Raji (cell line): ENCODE measurements around the gene PROM2.

Experiments
- POLR2A ChIP-seq: IDR thresholded peaks from 2 replicates; pipeline ENCODE4 v1.6.1; 2011; ENCODE audit warnings: low read depth, low read length, control low read depth; ENCODE audit not compliant: insufficient read depth

The PROM2 gene

DNA sequence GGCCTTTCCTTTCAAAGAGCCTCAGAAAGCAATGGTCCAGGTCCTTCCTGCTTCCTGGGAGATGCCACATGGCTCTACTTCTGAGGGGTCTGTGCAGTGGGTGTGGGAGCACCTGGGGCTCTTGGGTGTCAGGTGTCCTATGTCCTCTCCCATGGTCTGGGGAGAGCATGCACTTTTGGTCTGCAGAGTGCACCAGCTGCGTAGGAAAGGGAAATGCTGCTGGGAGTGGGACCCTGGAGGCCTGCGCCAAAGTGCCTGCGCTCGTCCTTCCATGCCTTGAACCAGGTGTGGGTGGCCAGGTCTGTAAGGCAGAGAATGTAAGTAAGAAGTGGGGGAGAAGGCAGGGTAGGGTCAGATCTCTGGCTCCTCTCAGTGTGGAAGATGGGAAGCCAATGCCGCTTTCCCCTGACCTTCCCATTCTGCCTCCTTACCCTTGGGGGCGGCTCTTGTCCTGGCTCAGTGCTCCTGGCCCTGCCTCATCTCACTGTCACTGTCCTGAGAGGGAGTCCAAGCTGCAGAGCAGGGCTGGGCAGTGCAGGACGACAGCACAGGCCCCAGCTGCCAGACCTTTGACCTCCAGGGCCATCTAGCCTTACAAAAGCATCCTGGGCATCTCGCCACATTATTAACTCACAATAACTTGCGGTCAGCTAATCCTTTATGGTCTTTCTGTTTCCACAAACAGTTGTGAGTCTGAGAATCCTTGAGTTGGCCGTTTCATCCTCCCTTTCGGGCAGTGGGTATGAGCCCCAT is 6.6 kb upstream of the PROM2 start:
- no peak for TF ChIP-seq POLR2A

DNA sequence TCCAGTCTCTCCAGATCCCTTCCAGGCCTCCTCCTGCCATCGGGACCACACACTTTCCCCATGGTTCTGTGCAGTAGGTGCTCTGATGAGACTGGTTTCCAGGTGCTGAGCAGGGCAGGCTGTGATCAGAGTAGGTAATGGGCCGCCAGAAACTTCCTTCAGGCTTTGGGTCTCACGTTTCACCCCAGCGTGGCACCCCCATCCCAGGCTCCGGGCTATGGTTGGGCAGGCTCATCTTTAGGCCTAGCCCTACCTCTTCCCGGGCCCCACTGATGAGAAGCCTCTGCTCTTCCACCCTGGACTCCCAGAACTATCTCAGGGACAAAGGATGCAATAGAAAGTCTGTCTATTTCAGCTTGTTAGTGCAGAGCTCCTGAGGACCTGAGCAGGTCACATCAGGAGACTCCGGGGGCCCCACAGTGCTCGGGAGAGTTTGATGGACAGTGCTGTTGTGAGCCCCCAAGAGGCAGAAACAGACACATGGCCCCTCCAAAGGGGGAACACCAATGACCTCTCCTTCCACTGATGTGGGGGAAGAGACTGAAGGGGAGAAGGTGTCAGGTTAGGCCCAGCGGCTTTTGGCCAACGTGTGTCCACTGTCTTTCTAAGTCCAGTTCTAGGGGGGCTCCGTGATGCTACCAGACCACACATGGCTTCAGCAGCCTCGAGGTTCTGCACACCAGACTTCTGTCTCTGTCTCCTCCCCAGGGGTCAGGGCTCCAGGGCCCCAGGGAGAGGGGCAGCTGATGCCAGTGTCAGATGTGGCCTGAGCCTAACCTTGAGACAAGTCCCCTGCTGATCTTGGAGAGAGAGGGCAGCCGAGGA is 5.8 kb upstream of the PROM2 start:
- TF ChIP-seq POLR2A: no peak

DNA sequence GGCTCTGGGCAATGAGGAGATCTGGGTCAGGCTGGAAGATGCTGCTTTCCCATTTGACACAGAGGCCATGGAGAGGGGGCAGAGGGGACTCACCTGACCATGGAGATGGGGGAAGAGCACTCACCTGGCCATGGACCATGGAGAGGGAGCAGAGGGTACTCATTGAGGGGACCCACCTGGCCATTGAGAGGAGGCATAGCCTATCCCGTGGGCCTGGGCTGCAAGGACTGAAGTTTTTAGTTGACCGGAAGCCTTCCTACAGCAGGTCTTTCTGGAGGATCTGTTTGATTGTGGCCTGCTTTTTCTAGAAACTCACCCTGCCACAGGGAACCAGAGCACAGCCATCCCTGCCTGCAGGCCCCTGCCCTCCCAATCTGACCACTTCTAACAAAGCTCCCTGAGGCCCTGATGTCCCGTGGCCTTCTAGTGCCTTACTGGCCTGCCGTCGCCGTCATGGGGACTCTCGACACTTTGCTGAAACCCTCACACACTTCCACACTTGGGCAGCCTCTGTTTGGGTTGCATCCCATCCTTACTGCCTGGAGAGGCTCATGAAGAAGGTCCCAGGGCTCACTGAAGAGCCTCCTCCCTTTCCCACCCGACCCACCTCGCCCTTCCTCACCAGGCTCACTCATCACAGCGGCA is 5.1 kb upstream of the PROM2 start:
- TF ChIP-seq POLR2A: no peak

DNA sequence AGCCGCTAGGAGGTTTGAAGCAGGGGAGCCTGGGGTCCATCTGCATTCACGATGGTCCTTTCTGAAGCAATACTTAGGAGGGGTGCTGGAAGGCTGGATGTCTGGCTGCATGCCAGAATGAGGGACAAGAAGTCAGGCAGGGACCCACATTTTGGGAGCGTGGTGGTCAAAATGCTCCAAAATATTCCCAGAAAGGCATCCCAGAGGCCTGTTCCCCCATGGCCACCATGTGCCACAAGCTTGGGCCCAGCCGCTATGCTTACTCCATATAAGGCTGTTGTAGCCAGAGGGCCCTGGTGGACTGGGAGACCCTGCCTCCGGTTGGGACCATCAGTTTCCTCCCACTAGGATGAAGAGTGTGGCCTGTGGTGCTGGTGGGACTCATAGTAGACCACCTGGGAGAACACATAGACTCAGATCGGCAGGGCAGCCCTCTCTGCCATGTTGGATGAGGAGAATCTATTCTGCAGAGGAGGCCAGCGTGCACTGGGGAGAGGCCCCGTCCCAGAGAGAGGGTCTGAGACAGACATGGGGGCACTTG is 3.6 kb upstream of the PROM2 start:
- TF ChIP-seq POLR2A: no peak

DNA sequence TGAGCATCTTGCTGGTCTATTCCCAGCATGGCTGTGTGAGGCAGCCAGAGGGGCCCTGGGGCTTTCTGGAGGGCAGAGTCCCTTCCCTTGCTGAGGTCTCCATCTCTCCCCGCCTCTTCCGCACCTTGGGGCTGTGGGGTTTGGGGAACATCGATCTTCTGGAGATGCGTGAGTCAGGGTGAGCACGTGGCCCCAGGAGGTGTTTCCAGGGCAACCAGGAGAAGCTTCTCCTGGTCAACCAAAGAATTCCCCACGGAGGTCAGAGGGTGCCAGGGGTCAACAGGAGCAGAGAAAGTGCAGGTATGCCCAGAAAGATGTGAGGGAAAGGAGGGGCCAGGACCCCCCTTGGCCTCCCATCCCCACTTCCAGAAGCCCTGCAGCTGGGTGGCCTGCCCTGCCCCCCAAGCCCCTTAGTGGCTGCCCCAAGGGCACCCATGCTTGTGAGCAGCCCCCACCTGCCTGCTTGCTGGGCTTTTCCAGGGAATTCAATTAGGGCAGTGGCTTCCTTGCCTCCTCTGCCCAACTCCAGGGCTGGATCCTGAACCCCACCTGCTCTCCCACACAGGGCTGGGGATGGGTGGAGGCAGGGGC is 2.8 kb upstream of the PROM2 start:
- no peak for TF ChIP-seq POLR2A

DNA sequence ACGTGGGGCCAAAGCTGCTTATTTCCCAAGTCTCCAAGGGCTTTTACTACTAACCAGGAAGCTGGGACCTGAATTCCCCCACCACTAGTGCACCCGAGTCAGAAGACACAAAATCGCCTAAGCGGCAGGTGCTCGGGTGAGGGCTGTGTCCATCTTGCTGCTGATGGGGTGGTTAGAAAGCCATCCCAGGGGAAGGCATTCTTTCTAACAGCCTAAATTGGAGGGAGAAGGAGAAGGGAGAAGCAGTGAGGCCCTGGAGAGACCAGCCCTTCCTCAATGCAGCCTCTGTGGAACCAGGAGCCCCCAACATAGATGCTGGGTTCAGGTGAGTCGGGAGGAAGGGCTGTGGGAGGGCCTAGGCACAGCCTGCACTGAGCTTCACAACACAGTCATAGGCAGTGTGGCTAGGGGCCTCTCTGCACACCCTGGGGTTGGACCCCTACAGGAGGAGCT is 1.9 kb upstream of the PROM2 start:
- TF ChIP-seq POLR2A: no peak

DNA sequence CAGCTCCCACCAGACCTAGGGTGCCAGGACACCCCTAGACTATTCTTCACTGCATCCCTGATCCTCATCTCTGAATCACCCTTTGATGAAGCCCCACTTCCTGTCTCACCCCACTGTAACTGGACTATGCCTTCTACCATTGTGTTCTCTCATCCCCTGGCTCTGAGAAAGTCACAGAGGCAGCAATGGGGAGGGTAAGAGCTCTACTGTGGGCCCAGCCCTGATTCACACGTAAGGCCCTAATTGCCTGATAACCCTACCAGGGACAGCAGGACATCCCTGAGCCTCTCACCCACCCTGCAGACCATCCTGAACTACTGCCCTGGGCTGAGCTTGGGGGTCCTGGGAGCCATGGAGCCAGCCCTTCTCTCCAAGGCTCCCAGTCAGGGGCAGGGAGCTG is 1.5 kb upstream of the PROM2 start:
- TF ChIP-seq POLR2A: no peak

DNA sequence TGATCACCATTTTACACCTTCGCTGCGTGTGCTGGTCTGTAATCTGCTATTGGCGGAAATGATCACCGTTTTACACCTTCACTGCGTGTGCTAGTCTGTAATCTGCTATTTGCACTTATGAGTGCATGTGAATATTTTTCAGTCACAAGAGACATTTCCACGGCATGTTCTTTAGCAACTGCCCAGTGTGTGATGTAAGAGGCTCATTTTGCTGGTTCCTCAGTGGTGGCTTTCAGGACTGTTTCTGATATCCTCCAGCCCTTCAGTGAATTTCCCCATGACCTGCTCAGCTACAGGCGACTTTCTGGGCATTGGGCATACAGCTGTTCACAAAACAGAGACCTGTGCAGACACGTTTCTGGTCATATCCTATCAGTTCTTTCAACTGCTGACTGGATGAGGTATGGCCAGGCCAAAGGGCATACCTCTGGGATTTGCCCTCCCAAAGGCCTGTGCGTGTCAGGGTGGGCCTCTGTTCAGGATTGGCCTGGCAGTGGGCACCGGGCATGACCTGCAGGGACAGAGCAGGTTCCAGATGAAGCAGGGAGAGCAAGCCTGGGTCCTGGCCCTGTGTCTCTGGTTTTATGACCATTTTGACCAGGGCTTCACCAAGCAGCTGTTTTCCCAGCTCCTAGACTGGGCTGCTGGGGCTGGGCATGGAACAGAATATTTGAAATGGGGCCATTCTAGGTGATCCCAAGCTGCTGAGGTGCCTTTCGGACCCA is 521 bp upstream of the PROM2 start:
- TF ChIP-seq POLR2A: no peak

DNA sequence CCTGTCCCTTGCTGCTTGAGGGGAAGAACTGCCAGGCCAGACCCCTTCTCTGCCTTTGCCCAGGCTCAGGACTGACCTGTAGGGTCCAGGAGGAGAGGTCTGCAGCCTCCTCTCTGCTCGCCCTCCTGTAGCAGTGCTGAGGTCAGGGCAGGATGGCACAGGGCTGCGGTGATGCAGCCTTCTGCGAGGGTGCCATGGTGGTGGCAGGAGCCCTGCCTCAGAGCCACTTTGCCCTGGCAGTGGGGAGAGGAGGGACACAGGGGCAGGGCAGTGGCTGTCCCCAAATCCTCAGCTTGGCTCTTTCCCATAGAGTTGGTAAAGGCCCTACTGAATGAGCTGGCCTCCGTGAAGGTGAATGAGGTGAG is 884 bp downstream of the PROM2 start:
- no peak for TF ChIP-seq POLR2A

DNA sequence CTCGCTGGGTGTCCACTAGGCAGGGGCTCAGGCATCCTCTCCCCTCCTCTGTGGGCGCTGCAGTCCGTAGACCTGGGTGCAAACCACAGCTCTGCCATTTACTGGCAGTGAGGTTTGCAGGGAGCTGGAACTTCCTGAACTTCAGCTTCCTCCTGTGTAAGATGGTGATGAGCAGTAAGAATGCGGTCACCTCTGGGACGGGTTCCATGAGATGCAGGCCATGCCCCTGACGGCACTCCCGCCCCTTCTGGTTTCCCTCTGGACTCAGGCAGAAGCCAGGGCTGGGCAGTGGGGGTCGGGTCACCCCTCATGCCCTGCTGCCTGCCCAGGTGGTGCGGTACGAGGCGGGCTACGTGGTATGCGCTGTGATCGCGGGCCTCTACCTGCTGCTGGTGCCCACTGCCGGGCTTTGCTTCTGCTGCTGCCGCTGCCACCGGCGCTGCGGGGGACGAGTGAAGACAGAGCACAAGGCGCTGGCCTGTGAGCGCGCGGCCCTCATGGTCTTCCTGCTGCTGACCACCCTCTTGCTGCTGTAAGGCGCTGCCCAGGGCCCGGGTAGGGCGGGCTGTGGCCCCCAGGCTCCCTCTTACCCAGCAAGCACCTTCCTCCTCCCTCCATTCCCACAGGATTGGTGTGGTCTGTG is 1.5 kb downstream of the PROM2 start:
- no peak for TF ChIP-seq POLR2A

DNA sequence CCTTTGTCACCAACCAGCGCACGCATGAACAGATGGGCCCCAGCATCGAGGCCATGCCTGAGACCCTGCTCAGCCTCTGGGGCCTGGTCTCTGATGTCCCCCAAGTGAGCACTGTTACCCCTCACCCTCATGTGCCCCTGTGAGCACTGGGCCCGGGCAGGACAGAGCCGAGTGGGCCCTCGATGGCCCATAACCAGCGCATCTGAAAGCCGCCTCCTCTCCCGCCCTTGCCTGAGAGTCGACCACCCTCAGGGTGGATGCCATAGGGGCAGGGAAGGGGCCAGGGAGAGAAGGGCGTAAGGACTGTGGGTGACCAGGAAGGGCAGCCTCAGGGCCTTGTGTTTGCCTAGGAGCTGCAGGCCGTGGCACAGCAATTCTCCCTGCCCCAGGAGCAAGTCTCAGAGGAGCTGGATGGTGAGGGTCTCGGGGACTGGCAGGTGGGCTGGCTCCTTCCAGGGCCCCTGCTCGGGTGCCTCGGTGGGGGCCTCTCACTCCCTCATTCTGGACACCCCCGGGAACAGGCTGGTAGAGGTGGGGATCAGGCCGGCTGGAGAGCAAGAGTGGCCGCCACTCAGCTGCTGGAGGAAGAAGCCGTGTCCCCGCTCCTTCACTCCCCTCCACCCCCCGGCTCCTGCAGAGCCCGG is 2.1 kb downstream of the PROM2 start:
- TF ChIP-seq POLR2A: no peak

DNA sequence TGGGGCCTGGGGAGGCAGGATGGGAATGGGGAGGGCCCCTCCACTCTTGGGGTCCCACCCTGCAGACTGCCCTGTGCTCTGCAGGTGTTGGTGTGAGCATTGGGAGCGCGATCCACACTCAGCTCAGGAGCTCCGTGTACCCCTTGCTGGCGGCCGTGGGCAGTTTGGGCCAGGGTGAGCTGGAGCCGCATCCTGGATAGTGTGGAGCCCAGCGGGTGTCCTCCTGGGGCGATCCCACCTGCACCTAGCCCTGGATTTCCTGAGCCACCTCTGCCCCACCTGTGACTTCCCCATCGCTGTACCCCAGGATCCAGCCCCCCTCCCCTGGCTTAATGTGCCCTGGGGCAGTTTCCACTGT is 2.6 kb downstream of the PROM2 start:
- TF ChIP-seq POLR2A: no peak

DNA sequence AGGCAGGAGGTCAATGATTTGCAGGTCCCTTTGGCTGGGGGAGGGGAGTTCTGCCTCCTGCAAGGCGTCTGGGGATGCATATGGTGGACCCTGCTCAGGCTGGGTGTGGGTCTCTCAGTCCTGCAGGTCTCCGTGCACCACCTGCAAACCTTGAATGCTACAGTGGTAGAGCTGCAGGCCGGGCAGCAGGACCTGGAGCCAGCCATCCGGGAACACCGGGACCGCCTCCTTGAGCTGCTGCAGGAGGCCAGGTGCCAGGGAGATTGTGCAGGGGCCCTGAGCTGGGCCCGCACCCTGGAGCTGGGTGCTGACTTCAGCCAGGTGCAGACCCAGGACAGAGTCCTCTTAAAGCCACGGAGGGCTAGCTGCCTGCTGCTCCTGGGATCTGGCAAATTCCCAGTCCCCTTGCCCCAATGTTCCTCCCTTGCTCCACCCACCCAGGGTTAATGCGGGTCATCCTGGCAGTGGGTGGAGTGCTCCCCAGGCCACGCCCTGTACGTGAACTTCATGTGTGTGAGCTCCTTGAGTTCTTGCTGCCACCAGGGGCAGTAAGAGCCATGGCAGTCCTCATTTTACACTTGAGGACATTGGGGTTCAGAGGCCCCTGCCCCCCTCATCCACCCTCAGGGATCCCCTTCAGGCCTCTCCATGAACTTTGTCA is 3.1 kb downstream of the PROM2 start:
- TF ChIP-seq POLR2A: no peak
